PFSK-1 (cell line): Measurements from ENCODE around the gene GNG13.

Experiments
- FOXP2 ChIP-seq: optimal IDR thresholded peaks from 2 replicates; pipeline ENCODE3; 2011; ENCODE audit warnings: borderline replicate concordance, control low read depth, inconsistent platforms; ENCODE audit not compliant: insufficient read depth; ENCODE audit errors: extremely low read length, extremely low read depth
- POLR2AphosphoS5 ChIP-seq: IDR thresholded peaks from 2 replicates; pipeline ENCODE4 v1.6.1; 2012; ENCODE audit warnings: low read depth, mild to moderate bottlenecking, control low read depth, low read length, moderate library complexity
- SIN3A ChIP-seq: IDR thresholded peaks from 2 replicates; pipeline ENCODE4 v1.6.1; 2012; ENCODE audit warnings: mild to moderate bottlenecking, low read length, moderate library complexity, borderline replicate concordance; ENCODE audit not compliant: insufficient read depth
- TAF1 ChIP-seq: IDR thresholded peaks from 2 replicates; pipeline ENCODE4 v1.6.1; 2012; ENCODE audit warnings: low read length, control low read depth, borderline replicate concordance; ENCODE audit not compliant: insufficient read depth
- TF ChIP-seq, protein P1 (sequence below), 2 experiments: IDR thresholded peaks; 2 replicates each; pipeline versions ENCODE4 v1.6.1 to v1.8.0; 2011 to 2012; ENCODE audit warnings: low read depth in 2 of 2, low read length in 2 of 2, control low read depth in 1 of 2, inconsistent platforms in 1 of 2, mild to moderate bottlenecking in 1 of 2, moderate library complexity in 1 of 2; ENCODE audit not compliant: insufficient read depth in 1 of 2

The GNG13 gene

DNA sequence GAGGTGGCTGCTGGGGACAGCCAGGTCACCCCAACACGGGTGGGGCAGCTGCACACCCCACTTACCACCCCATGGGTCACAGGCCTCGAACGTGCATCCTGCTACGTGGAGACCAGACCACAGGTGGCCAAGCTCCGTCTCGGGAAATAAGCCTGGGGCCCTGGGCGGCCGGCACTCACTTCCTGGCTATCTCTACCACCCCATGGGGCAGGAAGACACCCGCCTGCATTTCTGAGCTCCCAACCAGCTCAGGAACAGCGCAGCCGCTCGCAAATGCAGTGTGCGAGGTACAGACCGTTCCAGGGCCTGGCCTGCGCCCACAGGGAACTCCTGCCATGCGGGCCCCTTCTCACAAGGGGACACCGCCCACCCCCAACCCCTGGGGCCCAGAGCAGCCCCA is 4.9 kb upstream of the GNG13 start:
- no peak for TF ChIP-seq TAF1
- TF ChIP-seq, protein P1, sequence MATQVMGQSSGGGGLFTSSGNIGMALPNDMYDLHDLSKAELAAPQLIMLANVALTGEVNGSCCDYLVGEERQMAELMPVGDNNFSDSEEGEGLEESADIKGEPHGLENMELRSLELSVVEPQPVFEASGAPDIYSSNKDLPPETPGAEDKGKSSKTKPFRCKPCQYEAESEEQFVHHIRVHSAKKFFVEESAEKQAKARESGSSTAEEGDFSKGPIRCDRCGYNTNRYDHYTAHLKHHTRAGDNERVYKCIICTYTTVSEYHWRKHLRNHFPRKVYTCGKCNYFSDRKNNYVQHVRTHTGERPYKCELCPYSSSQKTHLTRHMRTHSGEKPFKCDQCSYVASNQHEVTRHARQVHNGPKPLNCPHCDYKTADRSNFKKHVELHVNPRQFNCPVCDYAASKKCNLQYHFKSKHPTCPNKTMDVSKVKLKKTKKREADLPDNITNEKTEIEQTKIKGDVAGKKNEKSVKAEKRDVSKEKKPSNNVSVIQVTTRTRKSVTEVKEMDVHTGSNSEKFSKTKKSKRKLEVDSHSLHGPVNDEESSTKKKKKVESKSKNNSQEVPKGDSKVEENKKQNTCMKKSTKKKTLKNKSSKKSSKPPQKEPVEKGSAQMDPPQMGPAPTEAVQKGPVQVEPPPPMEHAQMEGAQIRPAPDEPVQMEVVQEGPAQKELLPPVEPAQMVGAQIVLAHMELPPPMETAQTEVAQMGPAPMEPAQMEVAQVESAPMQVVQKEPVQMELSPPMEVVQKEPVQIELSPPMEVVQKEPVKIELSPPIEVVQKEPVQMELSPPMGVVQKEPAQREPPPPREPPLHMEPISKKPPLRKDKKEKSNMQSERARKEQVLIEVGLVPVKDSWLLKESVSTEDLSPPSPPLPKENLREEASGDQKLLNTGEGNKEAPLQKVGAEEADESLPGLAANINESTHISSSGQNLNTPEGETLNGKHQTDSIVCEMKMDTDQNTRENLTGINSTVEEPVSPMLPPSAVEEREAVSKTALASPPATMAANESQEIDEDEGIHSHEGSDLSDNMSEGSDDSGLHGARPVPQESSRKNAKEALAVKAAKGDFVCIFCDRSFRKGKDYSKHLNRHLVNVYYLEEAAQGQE (IDR thresholded peaks at IDR 0.05; ENCODE audit: insufficient read depth in 1 of 2, low read depth in 2 of 2, low read length in 2 of 2), result no peak
- TF ChIP-seq FOXP2, result no peak
- TF ChIP-seq POLR2AphosphoS5, result no peak
- no peak for TF ChIP-seq SIN3A

DNA sequence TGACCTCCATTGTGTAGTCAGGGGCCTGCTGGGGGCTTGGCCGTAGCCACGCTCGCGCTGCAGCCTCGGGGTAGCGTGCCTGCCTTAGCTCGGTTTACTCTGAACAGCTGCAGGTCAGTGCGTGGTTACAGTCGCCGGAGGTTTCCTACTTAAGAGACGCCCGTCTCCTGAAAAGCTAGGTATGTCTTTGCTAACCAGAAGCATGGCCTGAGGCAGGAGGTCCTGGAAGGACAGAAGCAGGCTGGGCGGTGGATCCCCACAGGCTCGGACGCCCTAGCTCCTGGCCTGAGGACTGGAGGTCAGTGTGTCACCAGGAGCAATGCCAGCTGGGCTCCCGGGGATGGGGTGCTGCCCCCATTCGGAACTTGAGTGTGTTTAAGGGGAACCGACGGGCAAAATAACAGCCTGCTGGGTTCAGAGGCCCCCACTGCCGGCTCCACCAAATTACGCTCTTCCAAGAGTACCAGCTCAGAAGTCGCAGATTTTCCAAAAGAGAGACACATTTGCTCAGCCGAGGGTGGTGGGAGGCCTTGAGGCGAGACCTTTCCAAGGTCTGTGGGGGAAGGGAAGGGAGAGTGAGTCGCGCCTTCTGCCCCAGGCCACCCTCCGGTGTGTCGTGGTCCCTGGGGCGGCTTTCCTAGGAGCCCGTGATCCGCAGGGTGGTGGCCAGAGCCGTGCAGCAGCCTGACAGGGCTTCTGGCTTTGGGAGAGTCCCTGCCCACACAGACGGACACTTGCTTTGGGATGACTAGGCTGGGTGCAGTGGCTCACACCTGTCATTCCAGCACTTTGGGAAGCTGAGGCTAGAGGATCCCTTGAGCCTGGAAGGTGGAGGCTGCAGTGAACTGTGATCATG is 3.9 kb upstream of the GNG13 start:
- no peak for TF ChIP-seq SIN3A
- TF ChIP-seq, protein P1 (IDR thresholded peaks at IDR 0.05; ENCODE audit: insufficient read depth in 1 of 2, low read depth in 2 of 2, low read length in 2 of 2), result no peak
- TF ChIP-seq FOXP2, result no peak
- TF ChIP-seq TAF1, result no peak
- TF ChIP-seq POLR2AphosphoS5, result no peak

- TF ChIP-seq TAF1 (no peak), FOXP2 (no peak), SIN3A (no peak), POLR2AphosphoS5 (no peak)
- TF ChIP-seq, protein P1 (IDR thresholded peaks at IDR 0.05; ENCODE audit: insufficient read depth in 1 of 2, low read depth in 2 of 2, low read length in 2 of 2), result no peak
Measured at GRCh38 chr16:803754-804080, 3.2 kb upstream of the GNG13 start.

DNA sequence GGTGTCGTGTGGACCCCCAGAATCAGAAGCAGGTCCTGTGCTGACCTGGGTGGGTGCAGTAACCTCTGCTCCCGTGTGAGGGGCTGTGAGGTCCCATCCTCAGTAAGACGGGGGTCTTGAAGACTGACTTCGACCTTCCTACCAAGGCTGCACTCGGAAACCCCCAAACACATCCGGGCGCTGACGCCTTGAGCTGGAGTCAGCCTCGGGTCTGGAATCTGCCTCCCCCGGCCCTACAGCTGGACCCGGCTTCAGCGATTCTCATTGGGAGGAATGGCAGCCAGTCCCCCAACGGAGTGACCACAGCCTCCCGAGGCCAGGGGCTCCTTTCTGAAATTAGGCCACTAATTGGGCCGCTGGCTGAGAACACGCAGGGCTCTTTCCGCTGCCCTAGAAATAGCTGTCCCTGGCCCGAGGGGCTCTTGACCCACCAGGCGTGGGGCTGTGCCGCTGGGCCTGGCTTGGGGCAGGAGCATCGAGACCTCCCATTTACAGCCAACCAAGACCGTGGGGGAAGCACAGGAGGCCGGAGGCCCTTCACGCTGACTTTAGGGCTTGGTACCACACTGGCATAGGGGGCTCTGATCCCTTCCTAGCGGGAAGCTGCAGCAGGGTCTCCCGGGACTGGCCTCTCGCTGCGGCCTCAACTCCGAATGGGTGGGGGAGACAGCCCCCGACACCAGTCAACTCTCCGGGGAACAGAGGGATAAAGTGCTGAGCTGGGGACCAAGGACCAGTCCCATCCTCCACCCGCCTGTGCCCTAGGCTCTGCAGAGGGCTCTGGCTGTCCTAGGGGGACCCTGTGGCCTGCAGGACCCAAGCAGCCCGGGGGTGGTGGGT is 2.6 kb upstream of the GNG13 start:
- TF ChIP-seq POLR2AphosphoS5 (no peak), FOXP2 (no peak), SIN3A (no peak), TAF1 (no peak)
- TF ChIP-seq, protein P1 (IDR thresholded peaks at IDR 0.05; ENCODE audit: insufficient read depth in 1 of 2, low read depth in 2 of 2, low read length in 2 of 2), result no peak
